Measurements from ENCODE around the gene SWI5.

SWI5 gene

DNA sequence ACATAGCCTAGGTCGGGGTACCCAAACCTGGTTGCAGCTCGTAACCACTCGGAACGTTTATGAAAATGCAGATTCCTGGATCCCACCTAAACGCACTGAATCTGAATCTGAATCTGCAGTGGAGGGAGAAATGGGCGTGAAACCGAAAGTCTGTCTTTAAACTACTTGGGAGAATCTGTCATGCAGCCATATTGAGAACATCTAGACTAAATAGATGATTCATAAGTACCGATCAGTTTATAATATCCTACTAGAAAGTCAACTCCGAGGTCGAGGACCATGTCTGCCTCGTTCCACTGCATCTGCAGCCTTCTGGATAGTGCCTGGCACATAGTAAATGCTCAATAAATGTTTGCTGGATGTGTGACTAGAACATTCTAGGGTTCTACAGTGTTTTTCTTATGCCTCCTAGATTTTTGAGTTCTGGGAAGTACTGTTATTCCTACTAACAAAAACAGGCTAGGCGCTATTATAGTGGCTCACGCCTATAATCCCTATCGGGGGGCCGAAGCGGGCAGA, 47.2 kb downstream of the SWI5 start:
- Mint-ChIP-seq H3K9me3 (no peaks in the 10 kb centered on the region), H3K27me3 (ENCODE audit: low read depth, poor library complexity) (peaks cover 4% of the 10 kb centered on the region), H3K27ac (peak overlapping the region; percentile 78)

DNA sequence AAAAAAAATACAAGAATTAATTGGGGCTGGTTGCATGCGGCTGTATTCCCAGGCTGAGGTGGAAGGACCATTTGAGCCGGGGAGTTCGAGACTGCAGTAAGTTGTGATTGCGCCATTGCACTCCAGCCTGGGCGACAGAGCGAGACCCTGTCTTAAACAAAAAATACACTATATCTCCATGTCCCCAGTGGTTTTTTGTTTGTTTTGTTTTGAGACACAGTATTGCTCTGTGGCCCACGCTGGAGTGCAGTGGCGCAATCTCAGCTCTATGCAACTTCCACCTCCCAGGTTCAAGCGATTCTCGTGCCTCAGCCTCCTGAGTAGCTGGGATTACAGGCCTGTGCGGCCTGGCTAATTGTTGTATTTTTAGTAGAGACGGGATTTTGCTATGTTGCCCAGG, 47.7 kb downstream of the SWI5 start:
- DNase-seq, result no peak
- peak overlapping the region; percentile 78 for H3K27ac Mint-ChIP-seq
- H3K27me3 Mint-ChIP-seq (ENCODE audit: low read depth, poor library complexity), result peaks cover 4% of the 10 kb centered on the region
- no peak for TF ChIP-seq CTCF (IDR thresholded peaks at IDR 0.05)
- peaks cover 19% of the 10 kb centered on the region for H3K4me1 Mint-ChIP-seq
- H3K4me3 Mint-ChIP-seq, result peak overlapping the region; percentile 97
- peaks cover 17% of the 10 kb centered on the region for H3K36me3 Mint-ChIP-seq (ENCODE audit: low read depth)
- H3K9me3 Mint-ChIP-seq, result no peaks in the 10 kb centered on the region

More for the DNA sequence above, 47.2 kb downstream of the SWI5 start:
- H3K36me3 Mint-ChIP-seq (ENCODE audit: low read depth), result peaks cover 13% of the 10 kb centered on the region
- no peak for DNase-seq
- H3K4me3 Mint-ChIP-seq, result peak overlapping the region; percentile 97
- TF ChIP-seq CTCF (IDR thresholded peaks at IDR 0.05), result no peak
- H3K4me1 Mint-ChIP-seq, result peaks cover 19% of the 10 kb centered on the region

DNA sequence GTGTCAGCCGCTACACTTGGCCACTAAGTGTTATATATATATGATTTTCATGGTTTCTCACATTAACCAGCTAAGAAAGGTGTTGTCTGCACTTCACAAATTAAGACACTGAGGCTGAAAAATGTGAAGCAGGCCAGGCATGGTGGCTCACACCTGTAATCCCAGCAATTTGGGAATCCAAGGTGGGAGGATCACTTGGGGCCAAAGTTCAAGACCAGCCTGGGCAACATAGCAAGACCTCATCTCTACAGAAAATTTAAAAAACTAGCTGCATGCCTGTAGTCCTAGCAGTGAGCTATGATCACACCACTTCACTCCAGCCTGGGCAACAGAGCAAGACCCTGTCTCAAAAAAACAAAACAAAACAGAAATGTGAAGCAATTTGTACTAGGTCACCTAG, 48.3 kb downstream of the SWI5 start:
- no peak for DNase-seq
- Mint-ChIP-seq H3K9me3 (no peaks in the 10 kb centered on the region), H3K36me3 (ENCODE audit: low read depth) (peaks cover 17% of the 10 kb centered on the region), H3K27ac (peak overlapping the region; percentile 78), H3K27me3 (ENCODE audit: low read depth, poor library complexity) (peaks cover 4% of the 10 kb centered on the region), H3K4me3 (peak overlapping the region; percentile 97), H3K4me1 (peaks cover 19% of the 10 kb centered on the region)
- TF ChIP-seq CTCF (IDR thresholded peaks at IDR 0.05), result no peak

- Mint-ChIP-seq H3K9me3 (no peaks in the 10 kb centered on the region), H3K36me3 (ENCODE audit: low read depth) (peaks cover 20% of the 10 kb centered on the region), H3K27ac (no peak overlapping the region), H3K4me1 (peaks cover 19% of the 10 kb centered on the region), H3K27me3 (ENCODE audit: low read depth, poor library complexity) (peaks cover 4% of the 10 kb centered on the region), H3K4me3 (peak overlapping the region; percentile 32)
- no peak for TF ChIP-seq CTCF (IDR thresholded peaks at IDR 0.05)
- no peak for DNase-seq
These were observed 49.6 kb downstream of the SWI5 start for GRCh38 chr9:128325629-128326028.

GRCh38 chr9:128333451-128333869, 57.4 kb downstream of the SWI5 start:
- Mint-ChIP-seq H3K4me3 (no peak overlapping the region), H3K4me1 (peaks cover 17% of the 10 kb centered on the region), H3K36me3 (ENCODE audit: low read depth) (peaks cover 22% of the 10 kb centered on the region), H3K27ac (peak overlapping the region; percentile 92), H3K9me3 (no peaks in the 10 kb centered on the region), H3K27me3 (ENCODE audit: low read depth, poor library complexity) (peaks cover 3% of the 10 kb centered on the region)
- peak; percentile 27 for DNase-seq
- TF ChIP-seq CTCF (IDR thresholded peaks at IDR 0.05), result no peak

DNA sequence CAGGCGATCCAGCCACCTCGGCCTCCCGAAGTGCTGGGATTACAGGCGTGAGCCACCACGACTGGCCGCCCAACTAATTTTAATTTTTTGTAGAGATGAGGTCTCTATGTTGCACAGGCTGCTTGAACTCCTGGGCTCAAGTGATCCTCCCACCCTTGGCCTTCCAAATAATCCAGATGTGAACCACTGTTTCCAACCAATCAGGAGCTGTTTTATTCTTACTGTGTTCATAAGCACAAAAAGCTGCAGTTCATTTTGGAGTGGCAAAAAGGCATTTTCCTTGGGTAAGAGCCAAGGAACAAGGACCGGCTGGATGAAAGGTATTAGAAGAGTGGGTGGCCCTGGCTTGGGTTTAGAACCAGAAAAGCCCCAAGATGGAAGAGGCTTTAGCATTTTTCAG, 59.1 kb downstream of the SWI5 start:
- H3K27ac Mint-ChIP-seq, result no peak overlapping the region
- peaks cover 6% of the 10 kb centered on the region for H3K27me3 Mint-ChIP-seq (ENCODE audit: low read depth, poor library complexity)
- no peaks in the 10 kb centered on the region for H3K9me3 Mint-ChIP-seq
- peaks cover 15% of the 10 kb centered on the region for H3K36me3 Mint-ChIP-seq (ENCODE audit: low read depth)
- H3K4me1 Mint-ChIP-seq, result peaks cover 24% of the 10 kb centered on the region
- TF ChIP-seq CTCF (IDR thresholded peaks at IDR 0.05), result no peak
- no peak overlapping the region for H3K4me3 Mint-ChIP-seq
- DNase-seq, result no peak

Data from nephron progenitor cell (in vitro differentiated cells).